Activated CD4-positive, alpha-beta T cell treated with anti-CD3 and anti-CD28 coated beads for 36 hours (primary cell): ENCODE results near the gene AQP6. TPM values are rescaled to one million over a fixed set of nuclear protein-coding genes. Genes with fewer than 3 reads are reported as not detected.

Experiments used
- ATAC-seq: fragments of 200-7000 bp; cut with Tn5 transposase; one replicate; pipeline ENCODE4 v1.10.0; 2021; ENCODE audit warnings: mild to moderate bottlenecking, moderate library complexity
- CTCF ChIA-PET: fragments of 350-600 bp; sonication (Branson Sonifier 250); formaldehyde crosslinking; loops from one replicate; lab custom pipeline; 2021; ENCODE audit warnings: antibody characterized with exemption; lab: Charles Lee
- POLR2A ChIA-PET: fragments of 350-600 bp; sonication (Branson Sonifier 250); formaldehyde crosslinking; loops from one replicate; lab custom pipeline; 2021; ENCODE audit warnings: antibody characterized with exemption, inconsistent platforms; lab: Charles Lee
- DNase-seq: peaks from one replicate; pipeline ENCODE4 v3.0.0-alpha.2; 2020
- H3K27ac Mint-ChIP-seq: one replicate; pipeline ENCODE4 v1.8.0; 2021; ENCODE audit warnings: mixed read lengths
- H3K27me3 Mint-ChIP-seq: one replicate; pipeline ENCODE4 v1.8.0; 2021; ENCODE audit warnings: mixed read lengths
- H3K36me3 Mint-ChIP-seq: one replicate; pipeline ENCODE4 v1.8.0; 2021; ENCODE audit warnings: low read depth, mixed read lengths
- H3K4me1 Mint-ChIP-seq: one replicate; pipeline ENCODE4 v1.8.0; 2021; ENCODE audit warnings: mixed read lengths
- H3K4me3 Mint-ChIP-seq: one replicate; pipeline ENCODE4 v1.8.0; 2021; ENCODE audit warnings: mild to moderate bottlenecking, moderate library complexity, mixed read lengths
- H3K9me3 Mint-ChIP-seq: one replicate; pipeline ENCODE4 v1.8.0; 2021; ENCODE audit warnings: low read depth, mixed read lengths
- intact Hi-C, 2 experiments: fragments of 100-400 bp; cut with DNase I in 1 of 2; cut with micrococcal nuclease in 1 of 2; formaldehyde crosslinking; loops; one replicate each; pipeline versions ENCODE4 v1.14.2 to v1.15.1; 2022 to 2024; cut with DNase I, micrococcal nuclease
- total RNA-seq, 2 experiments: library from RNA; stranded (reverse); gene quantifications; one replicate each; pipeline ENCODE4 v1.2.3, GENCODE V29; 2021

The AQP6 gene
- total RNA-seq, 2 experiments from 2014 or later: not detected

- CTCF ChIA-PET: interaction anchor here (1.0 to 2.5 kb wide), 2 partner anchors 9 to 12 kb away, joined by 4 to 14 read pairs; no protein-coding TSS in a partner anchor
These were observed 15.2 kb upstream of the AQP6 start for GRCh38 chr12:49957570-49957967.

GRCh38 chr12:49959685-49960473 is 12.9 kb upstream of the AQP6 start:
- intact Hi-C loops: no loop called here

More at GRCh38 chr12:49957570-49957967, 15.2 kb upstream of the AQP6 start:
- intact Hi-C loops: no loop called here
- no peak for ATAC-seq
- H3K4me3 Mint-ChIP-seq: no peak overlapping the region
- no peaks in the 10 kb centered on the region for H3K9me3 Mint-ChIP-seq
- no peak overlapping the region for H3K27ac Mint-ChIP-seq
- H3K36me3 Mint-ChIP-seq: no peaks in the 10 kb centered on the region
- peaks cover 5% of the 10 kb centered on the region for H3K4me1 Mint-ChIP-seq
- H3K27me3 Mint-ChIP-seq: peaks cover 53% of the 10 kb centered on the region
- POLR2A ChIA-PET: no interaction called here
- DNase-seq: no peak

GRCh38 chr12:49960474-49961110 is 12.2 kb upstream of the AQP6 start:
- ATAC-seq: no peak
- H3K27ac Mint-ChIP-seq: no peak overlapping the region
- ChIA-PET CTCF (interaction anchor here (0.8 to 2.3 kb wide), 4 partner anchors 9 to 96 kb away, joined by 3 to 14 read pairs (median 3); no protein-coding TSS in a partner anchor), POLR2A (no interaction called here)
- no peaks in the 10 kb centered on the region for H3K9me3 Mint-ChIP-seq
- DNase-seq: no peak
- no peak overlapping the region for H3K4me3 Mint-ChIP-seq
- H3K36me3 Mint-ChIP-seq: no peaks in the 10 kb centered on the region
- peaks cover 60% of the 10 kb centered on the region for H3K27me3 Mint-ChIP-seq
- peaks cover 5% of the 10 kb centered on the region for H3K4me1 Mint-ChIP-seq
- intact Hi-C loops: no loop called here

More at GRCh38 chr12:49959685-49960473, 12.9 kb upstream of the AQP6 start:
- Mint-ChIP-seq H3K36me3 (no peaks in the 10 kb centered on the region), H3K27me3 (peaks cover 58% of the 10 kb centered on the region), H3K9me3 (no peaks in the 10 kb centered on the region), H3K4me1 (peaks cover 5% of the 10 kb centered on the region), H3K4me3 (no peak overlapping the region), H3K27ac (no peak overlapping the region)
- ChIA-PET POLR2A (no interaction called here), CTCF (interaction anchor here (1.0 to 2.5 kb wide), 5 partner anchors 7 to 33 kb away, joined by 3 to 14 read pairs (median 3); no protein-coding TSS in a partner anchor)
- DNase-seq (no peak), ATAC-seq (no peak)

- H3K4me3 Mint-ChIP-seq: no peak within 1 kb of the TSS
- ATAC-seq (peak; percentile 36), DNase-seq (no peak)
- POLR2A ChIA-PET: no interaction called here
- no peaks in the 10 kb centered on the region for H3K9me3 Mint-ChIP-seq
- peaks cover 5% of the 10 kb centered on the region for H3K4me1 Mint-ChIP-seq
- peaks cover 64% of the 10 kb centered on the region for H3K27me3 Mint-ChIP-seq
- no peak within 1 kb of the TSS for H3K27ac Mint-ChIP-seq
- no peaks in the 10 kb centered on the region for H3K36me3 Mint-ChIP-seq
- intact Hi-C loops: no loop called here
- CTCF ChIA-PET: interaction anchor here (0.7 to 1.4 kb wide), 3 partner anchors 60 to 96 kb away, joined by 3 read pairs; no protein-coding TSS in a partner anchor
These were observed 11.4 kb upstream of the AQP6 start, which contains the start of gene AQP5 for GRCh38 chr12:49961111-49961922. Gene AQP5 (plus strand): TSS chr12:49961872. CDS start chr12:49962018, 146 bp downstream.

GRCh38 chr12:49961993-49962764 is 10.6 kb upstream of the AQP6 start:
- no peaks in the 10 kb centered on the region for H3K36me3 Mint-ChIP-seq
- no peaks in the 10 kb centered on the region for H3K9me3 Mint-ChIP-seq
- H3K4me3 Mint-ChIP-seq: no peak overlapping the region
- POLR2A ChIA-PET: no interaction called here
- H3K4me1 Mint-ChIP-seq: peaks cover 5% of the 10 kb centered on the region
- ATAC-seq (no peak), DNase-seq (no peak)
- no peak overlapping the region for H3K27ac Mint-ChIP-seq
- intact Hi-C loops: no loop called here
- H3K27me3 Mint-ChIP-seq: peaks cover 60% of the 10 kb centered on the region
- CTCF ChIA-PET: interaction anchor here (0.8 to 1.8 kb wide), 4 partner anchors 17 to 108 kb away, joined by 3 to 7 read pairs (median 5); no protein-coding TSS in a partner anchor

- Mint-ChIP-seq H3K9me3 (no peaks in the 10 kb centered on the region), H3K27ac (no peak overlapping the region), H3K27me3 (peaks cover 53% of the 10 kb centered on the region), H3K4me3 (no peak overlapping the region), H3K36me3 (no peaks in the 10 kb centered on the region), H3K4me1 (peaks cover 5% of the 10 kb centered on the region)
- ChIA-PET POLR2A (no interaction called here), CTCF (interaction anchor here (0.6 to 1.8 kb wide), 9 partner anchors 15 to 125 kb away, joined by 3 to 7 read pairs (median 3); no protein-coding TSS in a partner anchor)
- no peak for DNase-seq
- intact Hi-C loops: no loop called here
- ATAC-seq: no peak
These were observed 9.6 kb upstream of the AQP6 start for GRCh38 chr12:49962861-49963765.

GRCh38 chr12:49963976-49964815 is 8.6 kb upstream of the AQP6 start:
- CTCF ChIA-PET: interaction anchor here (0.9 to 7.1 kb wide), 10 partner anchors 14 to 124 kb away, joined by 3 to 125 read pairs (median 4); no protein-coding TSS in a partner anchor
- DNase-seq (no peak), ATAC-seq (no peak)
- intact Hi-C loops: no loop called here
- Mint-ChIP-seq H3K9me3 (no peaks in the 10 kb centered on the region), H3K4me1 (peaks cover 5% of the 10 kb centered on the region), H3K27ac (no peak overlapping the region), H3K4me3 (no peak overlapping the region), H3K27me3 (peaks cover 48% of the 10 kb centered on the region), H3K36me3 (no peaks in the 10 kb centered on the region)
- POLR2A ChIA-PET: no interaction called here

- intact Hi-C loops: no loop called here
- DNase-seq: no peak
- no peak for ATAC-seq
- Mint-ChIP-seq H3K27me3 (peaks cover 42% of the 10 kb centered on the region), H3K4me3 (no peak overlapping the region), H3K36me3 (no peaks in the 10 kb centered on the region), H3K27ac (no peak overlapping the region), H3K4me1 (peaks cover 5% of the 10 kb centered on the region), H3K9me3 (no peaks in the 10 kb centered on the region)
- ChIA-PET POLR2A (no interaction called here), CTCF (interaction anchor here (0.9 to 7.1 kb wide), 9 partner anchors 18 to 113 kb away, joined by 3 to 125 read pairs (median 36); no protein-coding TSS in a partner anchor)
These were observed 7.7 kb upstream of the AQP6 start for GRCh38 chr12:49964849-49965624.
